Psoas muscle (tissue), 8 donors: Measurements from ENCODE around the gene HOXC4. TPM values are rescaled to one million over a fixed set of nuclear protein-coding genes. Genes with fewer than 3 reads are reported as not detected.

ENCODE experiments used
- ATAC-seq, 4 donors: fragments of 200-7000 bp; cut with Tn5 transposase; one replicate each; pipeline ENCODE4 v1.9.1; 2020; ENCODE audit warnings: moderate library complexity in 3 of 4, mild to moderate bottlenecking in 2 of 4
- DNase-seq, 2 donors: peaks; one replicate each; pipeline ENCODE4 v3.0.0-alpha.2; 2020
- H3K27ac ChIP-seq: fragments of 200-600 bp; one replicate; pipeline ENCODE4 v1.8.0; 2022
- H3K27me3 ChIP-seq, 3 donors: fragments of 200-600 bp in 1 of 3; one replicate each; pipeline versions ENCODE4 v1.6.1 to v1.8.0; 2013 to 2022; ENCODE audit warnings: low read length in 2 of 3, mild to moderate bottlenecking in 2 of 3, moderate library complexity in 1 of 3; ENCODE audit not compliant: insufficient read depth in 3 of 3
- H3K36me3 ChIP-seq, 2 donors: fragments of 200-600 bp in 1 of 2; one replicate each; pipeline versions ENCODE4 v1.6.1 to v1.8.0; 2013 to 2022; ENCODE audit warnings: low read depth in 1 of 2, mild to moderate bottlenecking in 1 of 2, moderate library complexity in 1 of 2; ENCODE audit not compliant: insufficient read depth in 1 of 2
- H3K4me1 ChIP-seq: fragments of 200-600 bp; one replicate; pipeline ENCODE4 v1.8.0; 2022
- H3K4me3 ChIP-seq: fragments of 200-600 bp; one replicate; pipeline ENCODE4 v1.8.0; 2022; ENCODE audit warnings: mild to moderate bottlenecking
- H3K9me3 ChIP-seq: fragments of 200-600 bp; one replicate; pipeline ENCODE4 v1.8.0; 2022
- CTCF ChIP-seq: fragments of 200-600 bp; IDR thresholded peaks from one replicate; pipeline ENCODE4 v1.8.0; 2022; ENCODE audit warnings: antibody characterized with exemption
- WGBS, 3 donors: extraction: QIAGEN DNeasy Blood & Tissue Kit; methylation state at CpG; one replicate each; pipeline versions ENCODE4 v1.1.6 to v1.1.7; 2013; 5-methylcytosine and 5-hydroxymethylcytosine counted together
- intact Hi-C, 2 donors: fragments of 100-400 bp; cut with DNase I; formaldehyde crosslinking; loops; one replicate each; pipeline versions ENCODE4 v1.11.0 to v1.14.2; 2022
- polyA plus RNA-seq, 3 donors: library from polyadenylated mRNA; stranded (reverse); fragments of 200-250 nt; gene quantifications; one replicate each; pipeline ENCODE4 v1.2.3, GENCODE V29; 2013
- total RNA-seq, 4 donors: library from RNA; stranded (reverse); fragmentation: NEBNext Ultra II Directional in 2 of 4; extraction: Animal tissue kit (Norgen Biotek cat#: 25700) in 2 of 4; gene quantifications; one replicate each; pipeline versions ENCODE4 v1.2.1 to v1.2.4, GENCODE V29; 2021 to 2023
- donor health status: healthy with polysubstance abuse.
- donor health status: DM: no; HTN: no; CAD: no; lungs with moderate emphysema.
- donor health status: Bipolar disorder and iron deficiency.
- donor health status: healthy.
- donor health status: DM: yes; HTN: yes; CAD: no.
- donor health status: DM: no; HTN: no; CAD: no.
- donor health status: DM: no; HTN: no; CAD: no.
- donor health status: DM: yes; HTN: yes; CAD: no.

HOXC4 gene
- total and polyA plus RNA-seq, 7 donors = 0.72 to 4.7 (median 1.6) TPM

GRCh38 chr12:54045401-54045800 is 8.2 kb upstream of the HOXC4 start:
- no peak for TF ChIP-seq CTCF
- DNase-seq (no peak), ATAC-seq (no peak)
- H3K27ac ChIP-seq = no peak overlapping the region
- no peaks in the 10 kb centered on the region for H3K4me1 ChIP-seq
- intact Hi-C loops = loop anchor here in 1 of 2 donors (5.0 kb wide), 1 partner anchor 127 kb away; no protein-coding TSS in a partner anchor
- no peaks in the 10 kb centered on the region for H3K9me3 ChIP-seq
- peaks cover 0 to 5% (median 0%) of the 10 kb centered on the region in 3 donors for H3K27me3 ChIP-seq
- no peak overlapping the region for H3K4me3 ChIP-seq
- H3K36me3 ChIP-seq = no peaks in the 10 kb centered on the region

GRCh38 chr12:54045868-54046521 is 7.6 kb upstream of the HOXC4 start:
- peaks cover 0 to 5% (median 0%) of the 10 kb centered on the region in 3 donors for H3K27me3 ChIP-seq
- intact Hi-C loops = loop anchor here in 1 of 2 donors (5.0 kb wide), 1 partner anchor 126 kb away; no protein-coding TSS in a partner anchor
- ATAC-seq (no peak), DNase-seq (no peak)
- no peaks in the 10 kb centered on the region for H3K4me1 ChIP-seq
- no peaks in the 10 kb centered on the region for H3K36me3 ChIP-seq
- H3K27ac ChIP-seq = no peak overlapping the region
- no peak for TF ChIP-seq CTCF
- 70 to 77% (median 70%) methylated on average over 16 of the region's 16 CpGs for WGBS, 3 donors
- H3K4me3 ChIP-seq = no peak overlapping the region
- H3K9me3 ChIP-seq = no peaks in the 10 kb centered on the region

GRCh38 chr12:54046809-54047159 is 6.9 kb upstream of the HOXC4 start:
- Histone ChIP-seq H3K4me1 (no peaks in the 10 kb centered on the region), H3K4me3 (no peak overlapping the region), H3K27ac (no peak overlapping the region), H3K9me3 (no peaks in the 10 kb centered on the region), H3K27me3 (peaks cover 0 to 5% (median 0%) of the 10 kb centered on the region in 3 donors), H3K36me3 (no peaks in the 10 kb centered on the region)
- DNase-seq (no peak), ATAC-seq (peak in 1 of 4 donors; percentile 36)
- 61 to 75% (median 75%) methylated on average over 27 of the region's 27 CpGs for WGBS, 3 donors
- no peak for TF ChIP-seq CTCF
- intact Hi-C loops = loop anchor here in 1 of 2 donors (5.0 kb wide), 1 partner anchor 126 kb away; no protein-coding TSS in a partner anchor

GRCh38 chr12:54047160-54047963 is 6.3 kb upstream of the HOXC4 start:
- Histone ChIP-seq H3K4me3 (peak overlapping the region; percentile 4), H3K4me1 (no peaks in the 10 kb centered on the region)
- TF ChIP-seq CTCF = no peak

More at GRCh38 chr12:54047160-54047963, 6.3 kb upstream of the HOXC4 start:
- H3K27me3 ChIP-seq = peaks cover 0 to 5% (median 0%) of the 10 kb centered on the region in 3 donors
- H3K36me3 ChIP-seq = no peaks in the 10 kb centered on the region
- intact Hi-C loops = loop anchor here in 1 of 2 donors (5.0 kb wide), 1 partner anchor 125 kb away; no protein-coding TSS in a partner anchor
- WGBS, 3 donors = 63 to 71% (median 66%) methylated on average over 59 to 61 of the region's 61 CpGs
- no peak overlapping the region for H3K27ac ChIP-seq
- peak in 1 of 4 donors; percentile 48 for ATAC-seq
- no peak for DNase-seq
- no peaks in the 10 kb centered on the region for H3K9me3 ChIP-seq
